22Rv1 (cell line): Measurements from ENCODE around the gene WDFY3.

Source experiments
- H3K27ac ChIP-seq: fragments of 450-650 bp; 2 replicates; pipeline ENCODE4 v1.5.1; 2017
- CTCF ChIP-seq: fragments of 450-650 bp; IDR thresholded peaks from 2 replicates; pipeline ENCODE4 v1.5.1; 2017; ENCODE audit warnings: mild to moderate bottlenecking
- ZFX ChIP-seq: fragments of 450-650 bp; IDR thresholded peaks from 2 replicates; pipeline ENCODE4 v1.6.1; 2017; ENCODE audit warnings: antibody characterized with exemption, borderline replicate concordance

The WDFY3 gene

GRCh38 chr4:84913176-84913575, 53.3 kb downstream of the WDFY3 start:
- TF ChIP-seq ZFX, result no peak
- no peak for TF ChIP-seq CTCF
- no peak overlapping the region for H3K27ac ChIP-seq

- no peak for TF ChIP-seq ZFX
- no peak for TF ChIP-seq CTCF
- no peak overlapping the region for H3K27ac ChIP-seq
Measured at GRCh38 chr4:84912741-84913140, 53.7 kb downstream of the WDFY3 start.

GRCh38 chr4:84908876-84909275, 57.6 kb downstream of the WDFY3 start:
- TF ChIP-seq ZFX (no peak), CTCF (no peak)
- no peak overlapping the region for H3K27ac ChIP-seq

- no peak overlapping the region for H3K27ac ChIP-seq
- TF ChIP-seq CTCF, result no peak
- no peak for TF ChIP-seq ZFX
Measured at GRCh38 chr4:84907145-84907544, 59.3 kb downstream of the WDFY3 start.

GRCh38 chr4:84905646-84906045, 60.8 kb downstream of the WDFY3 start:
- TF ChIP-seq ZFX, result no peak
- TF ChIP-seq CTCF, result no peak
- no peak overlapping the region for H3K27ac ChIP-seq

- TF ChIP-seq ZFX (no peak), CTCF (no peak)
- no peak overlapping the region for H3K27ac ChIP-seq
Measured at GRCh38 chr4:84901740-84902281, 64.7 kb downstream of the WDFY3 start.

- no peak overlapping the region for H3K27ac ChIP-seq
Measured at GRCh38 chr4:84901173-84901572, 65.3 kb downstream of the WDFY3 start.

More at GRCh38 chr4:84901173-84901572, 65.3 kb downstream of the WDFY3 start:
- no peak for TF ChIP-seq CTCF
- no peak for TF ChIP-seq ZFX
